Ectodermal cell (in vitro differentiated cells): ENCODE measurements around the gene ASGR1.
"Not testable (repeated sequence)": the region's sequence is repeated elsewhere in the genome, so short reads cannot be mapped to it uniquely, and the experiment has no call there.

Experiments used
- H3K27ac ChIP-seq: 2 replicates; pipeline ENCODE4 v1.7.0; 2013; ENCODE audit warnings: mild to moderate bottlenecking, low read depth, low read length; ENCODE audit not compliant: insufficient read depth, poor library complexity, severe bottlenecking
- H3K27me3 ChIP-seq: 2 replicates; pipeline ENCODE4 v1.7.0; 2013; ENCODE audit warnings: mild to moderate bottlenecking, low read length; ENCODE audit not compliant: insufficient read depth, control insufficient read depth, poor library complexity, severe bottlenecking
- H3K36me3 ChIP-seq: one replicate; pipeline ENCODE4 v1.7.0; 2013; ENCODE audit warnings: low read length; ENCODE audit not compliant: control insufficient read depth, insufficient read depth
- H3K4me1 ChIP-seq: one replicate; pipeline ENCODE4 v1.7.0; 2013; ENCODE audit warnings: low read length; ENCODE audit not compliant: control insufficient read depth, insufficient read depth
- H3K4me3 ChIP-seq: 2 replicates; pipeline ENCODE4 v1.7.0; 2013; ENCODE audit warnings: low read depth, low read length, control low read depth; ENCODE audit not compliant: insufficient read depth
- H3K9me3 ChIP-seq: 2 replicates; pipeline ENCODE4 v1.7.0; 2013; ENCODE audit warnings: mild to moderate bottlenecking, low read length, moderate library complexity; ENCODE audit not compliant: control insufficient read depth
- WGBS, 2 experiments: methylation state at CpG; one replicate each; pipeline ENCODE4 v1.1.7; 2013; ENCODE audit warnings: missing lambda C conversion rate in 2 of 2; 5-methylcytosine and 5-hydroxymethylcytosine counted together

The ASGR1 gene

DNA sequence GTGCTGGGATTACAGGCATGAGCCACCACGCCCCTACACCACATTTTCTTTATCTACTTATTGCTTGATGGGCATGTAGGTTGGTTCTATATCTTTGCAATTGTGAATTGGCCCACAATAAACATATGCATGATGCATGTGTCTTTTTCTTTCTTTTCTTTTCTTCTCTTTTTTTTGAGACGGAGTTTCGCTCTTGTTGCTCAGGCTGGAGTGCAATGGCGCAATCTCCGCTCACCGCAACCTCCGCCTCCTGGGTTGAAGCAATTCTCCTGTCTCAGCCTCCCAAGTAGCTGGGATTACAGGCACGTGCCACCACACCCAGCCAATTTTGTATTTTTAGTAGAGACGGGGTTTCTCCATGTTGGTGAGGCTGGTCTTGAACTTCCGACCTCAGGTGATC, 20.7 kb downstream of the ASGR1 start:
- not testable (repeated sequence) for H3K27ac ChIP-seq, H3K27me3 ChIP-seq, H3K36me3 ChIP-seq, H3K9me3 ChIP-seq, H3K4me3 ChIP-seq, H3K4me1 ChIP-seq
- WGBS, 2 experiments = 94 to 95% methylated on average over 9 to 10 of the region's 10 CpGs

DNA sequence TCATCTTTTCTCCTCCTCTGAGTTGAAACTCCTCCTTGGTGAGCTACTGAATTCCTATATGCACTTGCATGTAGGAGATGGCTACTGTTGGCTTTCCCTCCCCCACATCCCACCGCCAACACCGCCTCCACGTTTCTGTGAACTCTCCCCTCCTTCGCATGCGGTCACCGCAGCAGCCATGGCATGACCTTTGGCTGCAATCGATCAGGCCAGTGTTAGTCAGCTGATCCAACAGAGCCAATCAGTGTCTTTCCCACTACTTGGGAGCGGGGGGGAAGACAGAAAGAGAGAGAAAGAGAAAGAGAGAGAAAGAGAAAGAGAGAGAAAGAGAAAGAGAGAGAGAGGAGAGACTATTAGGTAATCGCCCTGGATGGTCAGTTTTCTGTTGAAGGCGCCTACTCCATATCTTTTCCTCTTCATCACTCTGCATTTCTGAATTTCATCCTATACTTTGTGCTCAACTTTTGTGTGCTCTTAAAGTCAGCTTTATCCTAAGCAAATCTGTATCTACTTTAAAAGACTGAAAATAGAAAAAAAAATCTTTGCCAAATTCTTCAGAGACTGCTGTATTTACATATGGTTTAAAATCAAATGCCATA, 22.7 kb downstream of the ASGR1 start:
- no peaks in the 10 kb centered on the region for H3K36me3 ChIP-seq
- H3K4me1 ChIP-seq = no peaks in the 10 kb centered on the region
- H3K27me3 ChIP-seq = no peaks in the 10 kb centered on the region
- WGBS, 2 experiments = 82 to 85% methylated on average over 10 of the region's 10 CpGs
- H3K4me3 ChIP-seq = no peak overlapping the region
- no peak overlapping the region for H3K27ac ChIP-seq
- H3K9me3 ChIP-seq = no peaks in the 10 kb centered on the region

DNA sequence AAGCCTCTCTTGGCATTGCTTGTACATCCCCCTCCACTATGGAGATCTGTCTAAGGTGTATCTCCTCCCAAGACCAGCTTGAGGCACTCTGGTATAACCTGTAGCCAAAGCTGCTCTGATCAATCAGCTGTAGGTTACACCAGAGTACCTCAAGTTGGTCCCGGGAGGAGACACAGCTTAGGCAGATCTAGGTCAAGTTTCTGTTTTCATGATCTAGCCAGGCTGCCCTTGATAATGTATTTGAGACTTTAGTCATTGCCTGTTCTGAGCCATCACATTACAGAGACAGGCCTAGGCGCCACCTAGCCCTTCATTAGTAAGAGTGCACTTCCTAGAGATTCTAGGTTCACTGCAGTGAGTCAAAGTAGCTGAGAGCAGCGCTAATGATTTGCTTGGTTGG, 31.4 kb downstream of the ASGR1 start:
- H3K4me1 ChIP-seq = peaks cover 16% of the 10 kb centered on the region
- H3K36me3 ChIP-seq = no peaks in the 10 kb centered on the region
- H3K27ac ChIP-seq = no peak overlapping the region
- no peaks in the 10 kb centered on the region for H3K9me3 ChIP-seq
- no peak overlapping the region for H3K4me3 ChIP-seq
- no peaks in the 10 kb centered on the region for H3K27me3 ChIP-seq
- 79 to 82% methylated on average over 3 of the region's 3 CpGs for WGBS, 2 experiments

DNA sequence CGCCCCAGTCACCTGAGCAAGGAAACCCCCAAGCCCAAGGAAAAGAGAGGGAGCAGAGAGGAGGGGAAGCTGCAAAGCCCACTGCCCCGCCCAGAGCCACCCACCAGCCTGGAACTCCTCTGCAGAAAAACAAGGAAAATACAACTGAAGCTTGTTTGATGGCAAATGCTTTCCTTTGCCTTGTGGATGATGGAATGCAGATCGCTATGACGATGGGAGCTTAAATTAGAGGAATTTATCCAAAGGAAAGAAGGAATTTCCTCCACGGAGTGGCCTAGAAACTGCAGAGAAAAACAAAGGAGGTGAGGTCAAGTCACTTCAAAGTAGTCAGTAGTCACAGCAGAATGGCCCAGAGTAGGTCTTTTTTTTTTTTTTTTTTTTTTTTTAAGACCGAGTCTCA, 33.1 kb downstream of the ASGR1 start:
- H3K36me3 ChIP-seq = no peaks in the 10 kb centered on the region
- no peaks in the 10 kb centered on the region for H3K9me3 ChIP-seq
- H3K4me1 ChIP-seq = peaks cover 16% of the 10 kb centered on the region
- peak overlapping the region; percentile 36 for H3K27ac ChIP-seq
- H3K27me3 ChIP-seq = no peaks in the 10 kb centered on the region
- 34 to 37% methylated on average over 6 of the region's 6 CpGs for WGBS, 2 experiments
- no peak overlapping the region for H3K4me3 ChIP-seq

DNA sequence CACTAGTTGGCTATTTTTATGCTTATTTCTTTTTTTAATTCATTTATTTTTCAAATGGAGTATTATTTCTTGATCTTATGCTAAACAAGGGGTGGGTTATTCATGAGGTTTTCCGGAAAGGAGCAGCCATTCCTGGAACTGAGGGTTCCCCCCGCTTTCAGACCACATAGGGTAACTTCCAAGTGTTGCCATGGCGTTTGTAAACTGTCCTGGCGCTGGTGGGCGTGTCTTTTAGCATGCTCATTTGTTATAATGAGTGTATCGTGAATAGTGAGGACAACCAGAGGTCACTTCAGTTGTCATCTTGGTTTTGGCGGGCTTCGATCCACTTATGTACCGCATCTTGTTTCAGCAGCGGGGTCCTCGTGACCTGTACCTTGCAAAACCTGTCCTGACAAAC, 35.0 kb downstream of the ASGR1 start:
- Histone ChIP-seq H3K36me3 (no peaks in the 10 kb centered on the region), H3K9me3 (no peaks in the 10 kb centered on the region), H3K27ac (no peak overlapping the region), H3K27me3 (peaks cover 1% of the 10 kb centered on the region), H3K4me1 (peaks cover 16% of the 10 kb centered on the region), H3K4me3 (no peak overlapping the region)
- 85 to 88% methylated on average over 11 of the region's 11 CpGs for WGBS, 2 experiments

DNA sequence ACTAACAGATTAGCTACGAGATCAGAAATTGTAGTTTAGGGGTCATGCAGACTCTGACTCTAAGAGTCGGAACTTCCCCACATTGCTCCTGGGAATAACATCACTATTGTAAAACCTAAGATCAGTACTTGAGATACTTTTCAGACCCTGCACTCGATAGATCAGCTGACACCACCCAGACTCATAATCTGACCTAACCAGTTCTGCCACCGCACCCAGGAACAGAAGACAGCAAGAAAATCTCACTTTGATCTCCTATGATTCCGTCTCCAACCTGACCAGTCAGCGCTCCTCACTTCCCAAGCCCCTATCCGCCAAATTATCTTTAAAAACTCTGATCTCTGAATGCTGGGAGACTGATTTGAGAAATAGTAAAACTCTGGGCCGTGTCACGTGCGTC, 37.3 kb downstream of the ASGR1 start:
- peaks cover 6% of the 10 kb centered on the region for H3K27me3 ChIP-seq
- no peaks in the 10 kb centered on the region for H3K36me3 ChIP-seq
- H3K4me3 ChIP-seq = no peak overlapping the region
- peaks cover 16% of the 10 kb centered on the region for H3K4me1 ChIP-seq
- no peaks in the 10 kb centered on the region for H3K9me3 ChIP-seq
- 87 to 88% methylated on average over 10 of the region's 10 CpGs for WGBS, 2 experiments
- H3K27ac ChIP-seq = no peak overlapping the region

DNA sequence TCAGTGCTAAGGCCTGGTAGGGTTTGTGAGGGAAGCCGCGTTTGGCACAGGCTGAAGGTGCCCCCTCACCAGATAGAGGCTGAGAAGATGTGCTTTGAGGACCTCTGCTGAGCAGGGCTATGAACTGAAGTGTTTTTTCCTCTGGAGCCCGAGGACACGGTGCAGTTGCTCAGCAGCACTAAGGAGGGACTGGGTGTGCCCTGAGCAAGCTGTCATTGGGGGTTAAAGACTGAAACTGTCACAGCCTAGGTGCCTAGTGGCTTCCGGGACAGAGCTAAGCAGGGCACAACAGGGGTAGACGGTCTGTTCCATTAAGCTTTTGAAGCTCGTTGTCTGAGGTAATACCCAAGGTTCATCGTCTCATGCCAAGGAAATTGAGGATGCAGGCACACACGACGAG, 39.8 kb downstream of the ASGR1 start:
- Histone ChIP-seq H3K27me3 (peaks cover 11% of the 10 kb centered on the region), H3K4me3 (no peak overlapping the region), H3K4me1 (peaks cover 3% of the 10 kb centered on the region), H3K36me3 (no peaks in the 10 kb centered on the region), H3K9me3 (no peaks in the 10 kb centered on the region), H3K27ac (no peak overlapping the region)
- WGBS, 2 experiments = 69 to 76% methylated on average over 10 of the region's 10 CpGs

DNA sequence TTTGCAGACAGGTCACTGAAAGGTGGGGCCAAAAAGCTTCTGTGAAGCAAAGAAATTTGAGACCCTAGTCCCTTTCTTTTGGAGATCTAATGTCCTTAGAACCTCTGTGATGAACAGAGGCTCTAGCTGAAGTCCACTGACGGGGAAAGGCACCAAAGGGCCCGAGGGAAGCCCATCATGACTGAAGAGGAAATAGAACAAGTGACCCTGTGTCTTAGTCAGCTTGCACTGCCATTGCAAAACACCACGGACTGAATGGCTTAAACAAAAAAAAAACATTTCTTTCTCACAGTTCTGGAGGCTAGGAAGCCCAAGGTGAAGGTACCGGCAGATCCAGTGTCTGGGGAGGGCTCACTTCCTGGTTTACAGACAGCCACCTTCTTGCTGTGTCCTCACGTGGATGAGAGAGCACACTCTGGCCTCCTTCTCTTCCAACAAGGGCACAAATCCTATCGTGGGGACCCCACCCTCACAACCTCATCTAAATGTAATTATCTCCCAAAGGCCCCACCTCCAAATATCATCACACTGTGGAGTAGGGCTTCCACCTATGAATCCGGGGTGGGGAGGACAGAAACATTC, 40.3 kb downstream of the ASGR1 start:
- no peaks in the 10 kb centered on the region for H3K9me3 ChIP-seq
- H3K4me1 ChIP-seq = no peaks in the 10 kb centered on the region
- 81 to 84% methylated on average over 7 of the region's 7 CpGs for WGBS, 2 experiments
- H3K27ac ChIP-seq = no peak overlapping the region
- peaks cover 16% of the 10 kb centered on the region for H3K27me3 ChIP-seq
- no peaks in the 10 kb centered on the region for H3K36me3 ChIP-seq
- no peak overlapping the region for H3K4me3 ChIP-seq

DNA sequence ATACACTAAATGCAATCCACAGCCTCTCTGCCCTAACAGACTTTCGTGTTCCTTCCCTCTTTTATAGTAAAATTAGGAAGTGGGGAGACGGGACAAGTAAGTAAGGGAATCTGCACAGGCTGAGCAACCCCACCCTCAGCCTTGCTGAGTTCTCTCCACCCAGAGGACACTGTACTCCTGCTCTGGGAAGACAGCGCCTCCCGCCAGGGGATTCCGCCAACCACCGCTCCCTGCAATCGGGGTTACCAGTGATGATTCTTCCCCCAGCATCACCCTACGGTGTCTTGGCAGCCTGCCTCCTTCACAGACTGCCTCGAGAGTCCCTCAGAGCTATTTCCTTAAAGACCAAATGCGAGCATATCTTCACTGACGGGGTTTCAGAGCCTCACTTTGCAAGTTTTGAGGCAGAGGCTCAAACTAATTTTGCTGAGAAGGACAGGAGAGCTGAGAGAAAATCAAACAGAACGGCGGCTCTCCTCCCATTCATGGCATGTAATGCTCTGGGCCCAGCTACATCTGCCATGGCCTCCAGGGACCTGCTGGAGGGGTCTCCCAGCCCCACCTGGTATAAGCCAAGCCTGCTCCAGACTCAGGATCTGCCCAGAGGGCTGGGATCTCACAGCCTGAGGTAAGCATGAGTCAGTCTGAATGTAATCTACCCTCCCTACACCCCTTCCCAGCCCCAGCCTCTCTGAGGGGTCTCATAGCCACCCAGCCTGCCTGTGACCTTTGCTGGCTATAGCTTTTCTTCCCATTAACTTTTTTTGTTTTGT, 41.8 kb downstream of the ASGR1 start:
- 82 to 83% methylated on average over 12 to 13 of the region's 13 CpGs for WGBS, 2 experiments
- H3K27ac ChIP-seq = no peak overlapping the region
- H3K27me3 ChIP-seq = peaks cover 20% of the 10 kb centered on the region

DNA sequence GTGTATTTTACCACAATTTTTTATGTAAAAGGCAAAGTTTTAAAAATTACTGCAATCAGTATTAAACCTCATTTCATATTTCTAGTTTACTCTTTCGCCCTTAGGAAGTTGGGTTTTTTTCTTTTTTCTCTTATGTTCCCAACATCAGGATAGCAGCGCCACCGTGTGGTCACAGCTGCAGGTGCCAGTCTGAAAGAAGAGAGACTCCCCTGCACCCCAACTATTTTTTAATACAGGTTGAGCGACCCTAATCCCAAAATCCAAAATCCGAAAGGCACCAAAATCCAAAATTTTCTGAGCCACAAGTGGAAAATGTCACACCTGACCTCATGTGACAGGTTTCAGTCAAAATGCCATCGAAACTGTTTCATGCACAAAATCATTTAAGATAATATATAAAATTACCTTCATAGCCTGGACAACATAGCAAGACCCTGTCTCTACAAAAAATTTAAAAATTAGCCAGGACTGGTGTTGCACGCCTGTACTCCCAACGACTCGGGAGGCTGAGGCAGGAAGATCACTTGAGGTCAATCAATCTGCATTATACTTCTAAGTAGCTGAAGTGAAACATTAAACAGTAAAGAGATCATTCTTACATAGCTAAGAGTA, 42.8 kb downstream of the ASGR1 start:
- H3K9me3 ChIP-seq = no peaks in the 10 kb centered on the region
- H3K36me3 ChIP-seq = no peaks in the 10 kb centered on the region
- H3K27me3 ChIP-seq = peaks cover 23% of the 10 kb centered on the region
- WGBS, 2 experiments = 37 to 38% methylated on average over 9 of the region's 9 CpGs
- peaks cover 4% of the 10 kb centered on the region for H3K4me1 ChIP-seq
- no peak overlapping the region for H3K4me3 ChIP-seq
- H3K27ac ChIP-seq = no peak overlapping the region

More for the DNA sequence above, 41.8 kb downstream of the ASGR1 start:
- Histone ChIP-seq H3K4me1 (peaks cover 2% of the 10 kb centered on the region), H3K36me3 (no peaks in the 10 kb centered on the region), H3K9me3 (no peaks in the 10 kb centered on the region), H3K4me3 (no peak overlapping the region)
